NCI-H1436 (cell line): ENCODE results near the gene DPYSL4.
"Not testable (repeated sequence)": the region's sequence is repeated elsewhere in the genome, so short reads cannot be mapped to it uniquely, and the experiment has no call there.

Experiments used
- DNase-seq: peaks from one replicate; lab custom pipeline; 2025; lab: John Stamatoyannopoulos, UW

Gene DPYSL4

DNA sequence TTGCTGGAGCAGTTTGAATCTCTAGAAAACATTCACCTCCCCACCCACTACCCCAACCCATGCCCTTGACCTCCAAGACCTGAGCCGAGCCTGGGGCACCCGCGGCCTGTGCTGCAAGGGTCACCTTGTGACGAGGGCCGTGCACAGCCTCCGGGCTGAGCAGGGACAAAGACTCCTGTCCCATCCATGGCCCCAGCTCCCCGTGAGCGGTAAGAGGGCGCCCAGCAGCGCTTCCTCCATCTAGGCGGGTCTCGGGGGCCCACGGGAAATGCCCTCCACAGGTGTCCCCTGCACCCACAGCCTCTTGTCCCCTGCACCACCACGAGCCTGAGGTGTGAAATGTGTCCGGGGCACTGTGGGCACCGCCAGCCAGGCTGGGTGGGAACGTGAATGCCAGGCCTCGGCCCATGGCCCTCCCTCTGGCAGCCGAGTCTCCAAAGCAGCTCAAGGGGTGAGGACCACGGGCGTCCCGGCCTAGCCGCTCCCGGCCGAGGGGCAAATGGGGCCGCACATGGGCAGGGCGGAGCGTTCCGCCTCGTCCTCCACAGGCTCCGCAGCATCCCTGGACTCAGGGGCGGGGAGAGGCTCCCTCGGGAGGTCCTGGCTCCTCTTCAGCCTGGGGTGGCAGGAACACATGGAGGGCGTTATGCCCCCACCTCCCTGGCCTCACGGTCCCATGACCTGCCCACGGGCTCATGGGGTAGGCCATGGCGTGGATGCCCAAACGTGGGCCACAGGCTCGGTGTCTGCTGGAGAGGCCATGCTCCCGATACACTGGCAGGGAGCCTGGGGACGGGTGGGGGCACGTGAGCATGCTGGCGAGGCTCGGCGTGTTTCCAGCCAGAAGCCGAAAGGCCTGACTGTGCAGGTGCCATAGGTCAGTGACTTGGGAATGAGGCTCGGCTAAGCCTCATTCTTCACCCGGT lies 21.1 kb downstream of the DPYSL4 start:
- DNase-seq, result no peak

DNA sequence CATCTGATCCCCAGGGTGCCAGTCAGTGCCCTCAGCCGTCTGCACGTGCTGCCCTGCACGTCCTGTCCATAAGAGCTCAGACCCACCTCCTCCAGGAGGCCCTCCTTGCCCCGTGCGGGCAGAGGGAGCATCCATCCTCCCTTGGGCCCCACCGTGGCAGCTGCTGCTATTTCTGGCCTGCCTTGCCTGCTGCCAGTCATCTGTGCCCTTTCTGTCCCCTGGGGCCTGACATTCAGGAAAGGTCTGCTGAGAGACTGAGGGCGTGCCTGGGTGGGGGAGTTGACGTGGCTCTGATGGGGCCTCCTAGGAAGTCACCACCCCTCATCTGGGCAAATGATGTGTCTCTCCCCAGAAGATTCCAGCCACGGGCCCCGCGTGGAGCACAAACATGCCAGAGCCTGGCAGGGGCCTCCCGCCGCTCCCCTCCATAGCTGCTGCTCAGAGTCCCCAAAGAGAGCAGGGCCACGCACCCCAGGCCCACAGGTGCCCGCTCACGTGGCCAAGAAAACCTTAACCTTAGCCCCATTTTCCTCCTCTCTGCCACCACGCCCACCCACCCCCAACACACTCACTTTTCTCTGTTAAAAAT lies 21.8 kb downstream of the DPYSL4 start:
- no peak for DNase-seq

DNA sequence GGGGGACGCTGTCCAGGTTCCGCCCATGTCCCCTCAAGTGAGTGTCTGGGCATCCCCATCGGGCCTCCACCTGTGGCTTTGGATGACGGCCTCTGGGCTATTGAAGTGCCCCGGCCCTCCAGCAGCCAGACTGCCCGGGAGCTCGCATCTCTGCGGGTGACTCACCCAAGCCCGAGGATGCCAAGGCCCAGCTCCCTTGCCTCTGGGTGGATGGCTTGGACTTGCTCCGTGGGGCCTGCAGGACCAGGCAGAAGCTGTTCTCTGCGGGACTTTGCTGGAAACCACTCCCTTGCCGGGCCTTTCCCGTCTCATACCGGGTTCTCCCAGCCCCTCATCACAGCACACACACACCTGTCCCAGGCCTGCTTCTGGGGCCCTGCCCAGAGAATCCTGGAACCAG lies 22.4 kb downstream of the DPYSL4 start:
- DNase-seq, result no peak

DNA sequence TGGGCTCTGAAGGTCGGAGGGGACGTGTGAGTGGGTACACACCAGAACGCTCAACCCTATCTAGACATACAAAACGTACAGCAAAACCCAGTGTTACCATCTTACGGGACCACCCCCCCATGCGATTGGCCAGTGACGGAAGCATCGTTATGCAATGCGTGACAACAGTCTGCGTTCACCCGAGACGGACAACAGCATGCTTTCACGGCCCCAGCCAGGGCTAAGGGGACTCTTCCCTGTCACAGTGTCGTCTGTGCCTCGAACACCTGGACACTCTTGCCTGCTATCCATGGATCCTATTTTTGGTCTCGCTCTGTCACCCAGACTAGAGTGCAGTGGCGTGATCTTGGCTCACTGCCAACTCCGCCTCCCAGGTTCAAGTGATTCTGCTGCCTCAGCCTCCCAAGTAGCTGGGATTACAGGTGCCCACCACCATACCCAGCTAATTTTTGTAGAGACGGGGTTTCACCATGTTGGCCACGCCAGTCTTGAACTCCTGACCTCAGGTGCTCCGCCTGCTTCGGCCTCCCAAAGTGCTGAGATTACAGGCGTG lies 23.3 kb downstream of the DPYSL4 start:
- DNase-seq, result no peak

DNA sequence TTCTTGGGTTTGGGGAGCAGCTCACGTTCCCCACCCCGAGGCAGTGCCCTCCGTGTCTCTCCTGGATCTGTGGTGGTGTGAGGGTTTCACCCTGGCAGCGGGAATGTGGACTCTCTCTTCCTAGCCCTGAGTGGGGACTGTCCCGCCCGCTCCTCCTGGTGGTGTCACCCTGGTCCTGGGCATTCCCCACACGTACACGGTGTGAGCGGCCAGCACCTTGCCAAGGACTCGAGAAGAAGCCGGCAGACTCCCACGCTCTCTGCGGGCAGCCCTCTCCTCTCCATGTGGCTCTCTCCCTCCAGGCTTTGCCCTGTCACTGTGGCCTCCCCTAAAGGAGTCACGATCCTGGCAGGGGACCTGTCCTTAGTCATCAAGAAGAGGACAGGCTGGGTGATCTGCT lies 24.0 kb downstream of the DPYSL4 start:
- DNase-seq, result no peak

DNA sequence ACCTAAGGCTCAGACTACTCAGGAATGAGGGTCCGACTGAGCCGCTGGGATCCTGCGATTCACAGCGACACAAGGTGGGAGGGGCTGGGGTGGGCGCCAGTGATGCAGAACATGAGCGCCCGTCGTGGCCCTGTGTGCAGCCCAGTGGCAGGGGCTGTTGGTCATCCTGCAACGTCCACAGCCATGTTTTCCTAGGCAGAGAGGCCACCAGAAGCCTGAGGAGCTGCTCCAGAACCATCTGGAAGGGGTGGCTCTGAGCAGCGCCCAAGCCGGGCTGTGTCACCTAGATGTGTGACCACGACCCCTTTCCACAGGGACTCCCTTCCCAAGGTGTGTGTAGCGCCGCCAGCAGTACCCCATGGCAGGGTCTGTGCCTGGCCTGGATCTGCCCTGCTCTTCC lies 24.5 kb downstream of the DPYSL4 start:
- no peak for DNase-seq

DNA sequence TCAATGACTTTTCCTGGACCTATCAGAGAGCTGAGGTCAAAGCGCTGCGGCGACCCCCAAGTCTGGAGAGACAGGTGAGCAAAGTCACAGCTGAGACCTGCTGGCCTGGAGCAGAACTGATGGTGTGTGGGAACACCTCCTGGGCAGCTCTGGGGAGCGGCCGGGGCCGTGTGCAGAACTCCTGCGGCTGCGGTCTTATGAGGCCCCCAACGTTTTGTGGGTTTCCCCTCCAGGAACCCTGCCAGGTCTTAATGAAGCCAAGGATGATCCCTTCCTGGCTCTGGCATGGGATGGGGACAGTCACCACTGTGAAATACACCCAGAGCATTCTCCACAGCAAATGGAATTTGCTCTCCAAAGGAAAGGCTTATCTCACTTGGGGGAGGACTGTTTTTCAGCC lies 26.1 kb downstream of the DPYSL4 start:
- DNase-seq, result no peak

DNA sequence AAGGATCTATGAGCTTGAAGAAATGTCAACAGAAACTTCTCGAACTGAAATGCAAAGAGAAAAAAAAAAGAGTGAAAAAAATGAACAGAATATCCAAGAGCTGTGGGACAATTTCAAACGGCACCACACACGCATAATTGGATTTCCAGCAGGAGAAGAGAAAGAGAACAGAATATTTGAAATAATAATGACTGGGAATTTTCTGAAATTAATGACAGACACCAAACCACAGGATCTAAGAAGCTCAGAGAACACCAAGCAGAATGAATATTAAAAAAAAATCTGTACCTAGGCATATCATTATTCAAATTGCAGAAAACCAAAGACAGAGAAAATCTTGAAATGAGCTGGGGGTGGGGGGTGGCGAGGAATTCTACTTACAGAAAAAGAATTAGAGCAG lies 27.2 kb downstream of the DPYSL4 start:
- DNase-seq, result no peak

DNA sequence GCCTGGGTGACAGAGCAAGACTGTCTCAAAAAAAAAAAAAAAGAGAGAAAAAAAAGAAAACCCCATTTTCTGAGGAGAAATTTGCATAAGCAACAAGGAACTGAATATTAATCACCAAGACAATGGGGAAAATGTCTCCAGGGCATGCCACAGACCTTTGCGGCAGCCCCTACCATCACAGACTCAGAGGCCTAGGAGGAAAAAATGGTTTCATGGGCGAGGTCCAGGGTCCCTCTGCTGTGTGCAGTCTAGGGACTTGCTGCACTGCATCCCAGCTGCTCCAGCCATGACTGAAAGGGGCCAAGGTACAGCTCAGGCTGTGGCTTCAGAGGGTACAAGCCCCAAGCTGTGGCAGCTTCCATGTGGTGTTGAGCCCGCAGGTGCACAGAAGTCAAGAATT lies 29.7 kb downstream of the DPYSL4 start:
- not testable (repeated sequence) for DNase-seq

DNA sequence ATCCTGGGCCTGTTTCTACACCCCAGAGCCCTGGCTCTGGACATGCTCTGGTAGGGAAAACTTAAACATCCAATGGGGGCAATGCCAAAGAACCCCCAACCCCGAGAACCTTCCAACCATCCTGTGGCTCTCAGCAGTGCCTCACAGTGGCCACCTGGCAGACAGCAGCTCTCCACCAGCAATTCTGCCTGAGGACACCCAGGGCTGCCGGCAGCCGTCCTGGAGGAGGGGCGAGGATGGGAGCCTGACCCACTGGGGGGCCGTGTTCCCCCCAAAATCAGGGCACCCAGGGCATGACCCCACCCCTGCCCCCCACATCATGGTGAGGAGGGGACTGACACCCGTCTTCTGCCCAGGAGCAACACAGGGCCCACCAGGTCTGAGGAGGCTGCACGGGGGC lies 32.7 kb downstream of the DPYSL4 start:
- no peak for DNase-seq

DNA sequence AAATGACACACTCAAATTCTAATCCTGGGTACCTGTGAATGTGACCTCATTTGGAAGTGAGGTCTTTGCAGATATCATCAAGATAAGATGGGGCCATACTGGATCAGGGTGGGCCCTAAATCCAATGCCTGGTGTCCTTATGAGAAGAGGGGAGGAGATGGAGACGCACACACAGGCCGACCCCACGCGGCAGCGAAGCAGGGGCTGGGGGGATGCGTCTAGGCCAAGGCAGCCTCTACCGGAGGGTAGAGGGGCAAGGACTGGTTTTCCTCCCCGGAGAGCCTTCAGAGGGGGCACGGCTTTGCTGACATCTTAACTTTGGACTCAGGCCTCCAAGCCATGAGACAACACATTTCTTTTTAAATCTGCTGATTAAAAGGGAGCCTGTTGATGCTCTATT lies 33.3 kb downstream of the DPYSL4 start:
- DNase-seq, result no peak

DNA sequence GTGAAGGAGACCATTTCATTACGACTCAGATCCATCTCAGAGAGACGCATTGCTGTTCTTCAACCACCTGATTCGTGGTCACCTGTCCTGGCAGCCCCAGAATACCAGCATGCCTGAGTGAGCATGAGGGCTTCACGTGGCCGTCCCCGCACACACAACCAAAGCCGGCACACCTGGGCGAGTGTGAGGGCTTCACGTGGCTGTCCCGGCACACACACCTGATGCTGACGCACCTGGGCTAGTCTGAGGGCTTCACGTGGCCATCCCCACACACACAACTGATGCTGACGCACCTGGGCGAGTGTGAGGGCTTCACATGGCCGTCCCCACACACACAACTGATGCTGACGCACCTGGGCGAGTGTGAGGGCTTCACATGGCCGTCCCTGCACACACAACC lies 34.2 kb downstream of the DPYSL4 start:
- not testable (repeated sequence) for DNase-seq

DNA sequence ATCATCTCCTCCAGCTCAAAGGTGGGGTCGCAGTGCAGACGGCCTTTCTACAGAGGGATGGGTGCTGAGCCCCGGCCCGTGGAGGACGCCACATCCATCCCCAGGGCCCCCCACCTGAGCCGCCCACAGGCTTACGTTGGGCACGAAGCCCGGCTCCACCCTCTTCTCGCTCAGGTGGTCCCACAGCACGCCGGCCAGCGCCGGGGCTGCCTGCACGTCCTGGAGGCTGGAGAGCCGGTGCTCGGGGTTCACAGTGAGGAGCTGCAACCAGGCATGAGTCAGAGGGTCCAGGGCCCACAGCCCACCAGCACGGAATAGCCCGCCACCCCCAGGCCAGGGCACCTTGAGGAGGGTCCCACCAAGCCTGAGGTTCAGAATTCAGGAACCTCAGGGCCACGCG lies 36.0 kb downstream of the DPYSL4 start:
- DNase-seq, result no peak

DNA sequence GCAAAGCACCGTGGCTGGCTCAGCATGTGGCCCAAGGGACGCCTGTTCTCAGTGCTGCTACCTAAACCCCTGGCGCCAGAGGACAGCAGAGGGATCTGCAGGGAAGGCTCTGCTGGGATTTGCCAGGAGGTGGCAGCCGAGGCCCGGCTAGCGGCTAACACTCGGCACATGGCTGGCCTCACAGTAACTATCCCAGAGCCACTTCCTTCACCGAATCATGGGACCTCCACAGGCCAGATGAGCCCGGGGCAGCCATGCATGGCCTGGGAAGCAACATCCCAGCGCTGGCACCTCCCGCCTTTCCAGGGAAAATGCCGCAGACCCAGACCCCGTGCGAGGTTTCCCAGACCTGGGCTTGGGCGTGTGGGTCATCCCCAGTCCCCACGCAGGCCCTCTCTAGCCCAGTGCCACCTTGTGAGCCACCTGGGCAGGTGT lies 36.4 kb downstream of the DPYSL4 start:
- no peak for DNase-seq

DNA sequence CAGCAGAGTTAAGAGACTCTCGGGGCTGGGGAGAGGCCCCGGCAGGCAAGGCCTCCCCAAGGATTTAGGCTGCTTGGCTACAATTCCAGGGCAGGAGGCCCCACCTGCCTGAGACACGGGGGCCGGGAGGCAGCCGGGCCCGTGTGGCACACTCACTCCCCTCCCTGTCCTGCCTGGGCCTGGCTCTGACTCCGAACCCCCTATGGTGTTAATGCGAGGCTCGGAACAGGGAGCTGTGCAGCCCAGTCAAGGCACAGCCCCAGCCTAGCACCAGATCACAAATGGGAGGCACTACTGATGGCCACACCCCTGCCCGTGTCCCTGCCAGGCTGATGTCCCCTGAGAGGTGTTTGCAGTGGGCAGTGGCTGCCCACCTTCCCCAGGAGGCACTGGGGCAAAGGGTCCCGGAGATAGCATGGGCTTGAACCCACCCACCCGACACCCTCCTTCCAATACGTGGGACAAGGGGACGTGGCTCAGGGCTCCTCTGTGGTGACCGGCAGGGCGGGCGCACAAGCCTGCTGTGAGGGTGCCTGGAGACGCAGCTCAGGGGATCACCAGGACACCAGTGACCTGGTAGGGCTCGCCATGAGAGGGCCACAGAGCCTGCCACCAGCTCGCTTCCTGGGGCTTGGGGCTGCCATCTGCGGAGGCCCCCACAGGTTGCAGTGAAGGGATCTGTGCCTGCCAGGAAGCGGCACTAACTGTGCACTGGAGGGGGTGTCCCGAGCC lies 37.0 kb downstream of the DPYSL4 start:
- DNase-seq, result no peak

DNA sequence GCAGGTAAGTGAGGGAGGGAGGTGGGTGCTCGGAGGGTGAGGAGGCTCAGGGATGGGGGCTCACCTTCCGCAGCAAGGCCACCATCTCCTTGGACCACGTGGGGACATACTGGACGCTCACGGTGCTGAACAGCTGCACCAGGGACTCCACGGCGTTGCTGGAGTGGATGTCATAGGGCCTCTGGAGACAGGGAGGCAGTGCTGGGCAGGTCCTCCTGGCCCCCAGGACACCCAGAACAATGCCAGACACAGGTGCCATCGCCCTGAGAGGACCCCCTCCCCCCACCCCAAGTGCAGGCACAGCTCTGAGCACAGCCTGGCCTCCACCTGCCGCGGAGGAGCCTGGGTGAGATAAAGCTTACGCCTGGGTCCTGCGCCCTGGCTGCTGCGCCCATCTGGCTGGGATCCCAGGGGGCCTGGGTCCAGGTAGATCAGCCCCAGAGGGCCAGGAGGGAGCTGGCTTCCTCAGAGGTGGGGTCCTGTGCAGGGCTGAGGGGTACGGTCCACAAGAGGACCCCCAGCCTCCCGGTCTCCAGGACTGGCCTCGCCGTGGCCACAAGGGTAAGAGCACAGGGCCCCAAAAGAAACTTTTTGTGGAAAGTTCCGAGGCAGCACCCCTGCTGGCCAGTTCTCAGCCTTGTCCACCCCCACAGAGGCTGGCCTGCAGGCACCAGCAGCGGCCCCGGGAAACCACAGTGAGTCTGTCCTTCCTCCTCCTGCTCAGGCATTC lies 37.8 kb downstream of the DPYSL4 start:
- DNase-seq, result no peak

DNA sequence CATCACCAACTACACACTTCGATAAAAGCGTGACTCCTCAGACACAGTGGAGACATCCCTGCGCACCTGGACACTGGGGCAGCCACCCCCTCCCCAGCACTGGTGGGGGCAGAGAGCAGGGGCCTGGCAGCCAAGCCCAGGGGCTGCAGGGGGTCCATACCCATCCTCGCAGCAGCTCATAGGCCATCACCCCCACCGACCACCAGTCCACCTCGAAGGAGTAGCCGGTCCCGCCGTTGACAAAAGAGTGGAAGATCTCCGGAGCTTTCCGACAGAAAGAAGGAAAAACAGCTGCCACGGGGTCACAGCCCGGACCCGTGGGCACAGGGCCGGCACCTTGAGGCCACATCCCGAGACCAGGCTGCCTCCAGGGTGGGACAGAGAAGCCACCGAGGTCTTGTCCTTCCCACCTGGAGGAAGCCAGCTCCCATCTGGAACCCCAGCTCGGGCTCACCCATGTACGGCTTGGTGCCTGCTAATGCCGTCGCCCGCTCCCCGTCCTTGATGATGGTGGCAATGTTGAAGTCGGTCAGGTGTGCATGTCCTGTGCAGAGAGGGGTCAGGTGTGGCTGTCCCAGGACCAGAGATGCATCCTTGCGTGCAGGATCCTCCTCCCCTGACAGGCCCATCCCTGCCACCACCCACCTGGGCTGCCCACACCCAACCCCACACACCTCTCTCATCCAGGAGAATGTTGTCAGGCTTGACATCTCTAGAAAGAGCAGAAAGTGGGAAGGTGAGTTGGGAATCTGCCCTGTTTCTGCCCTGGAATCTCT lies 38.5 kb downstream of the DPYSL4 start:
- DNase-seq, result no peak

DNA sequence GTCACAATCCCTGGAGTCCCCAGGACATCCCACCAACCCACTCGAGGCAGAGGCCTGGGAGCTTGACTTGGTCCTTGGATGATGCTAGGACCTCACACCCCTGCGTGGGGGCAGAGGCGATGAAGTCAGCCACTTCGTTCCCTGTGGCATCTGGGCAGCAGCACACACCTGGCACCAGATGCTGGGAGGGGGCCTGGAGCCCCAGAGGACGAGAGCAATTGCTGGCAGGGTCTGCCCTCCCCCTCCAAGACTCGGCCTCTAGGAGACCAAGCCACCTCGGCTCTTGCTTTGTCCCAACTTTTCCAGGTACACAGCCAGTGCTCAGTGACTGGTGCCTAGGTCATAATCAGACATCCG lies 39.1 kb downstream of the DPYSL4 start:
- DNase-seq, result no peak

DNA sequence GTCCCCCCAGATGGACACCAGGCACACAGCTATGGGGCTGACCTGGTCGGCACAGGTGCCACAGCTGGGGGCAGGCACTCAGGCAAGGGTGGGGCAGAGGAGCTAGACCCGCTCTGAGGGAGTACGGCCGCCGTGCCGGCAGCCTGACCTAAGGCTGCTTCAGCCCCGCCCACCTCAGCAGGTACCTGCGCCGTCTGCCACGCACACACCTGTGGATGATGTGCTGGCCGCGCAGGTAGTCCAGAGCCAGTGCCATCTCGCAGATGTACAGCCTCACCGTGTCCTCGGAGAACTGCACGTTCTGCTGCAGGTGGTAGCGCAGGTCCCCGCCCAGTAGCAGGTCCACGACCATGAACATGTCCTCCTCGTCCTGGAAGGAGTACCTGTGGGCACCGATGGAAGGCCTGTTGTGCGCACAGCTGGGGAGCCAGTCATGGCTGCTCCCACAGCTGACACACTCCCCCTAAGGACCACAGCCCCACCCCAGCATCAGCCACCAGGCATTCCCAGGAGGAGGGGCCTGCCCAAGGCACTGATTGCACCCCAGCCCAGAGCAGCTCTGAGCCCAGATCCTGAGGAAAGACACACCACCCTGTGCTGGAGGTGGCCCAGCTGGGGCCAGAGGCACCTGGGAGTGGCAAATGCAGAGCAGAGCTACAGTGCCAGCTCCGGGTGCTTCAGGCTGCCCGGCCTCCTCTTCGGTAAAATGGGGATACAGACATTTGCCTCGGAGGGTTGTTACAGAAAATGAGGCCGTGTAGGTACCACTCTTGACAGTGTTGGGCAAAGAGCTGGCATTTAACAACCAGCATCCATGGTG lies 40.0 kb downstream of the DPYSL4 start:
- DNase-seq, result no peak

DNA sequence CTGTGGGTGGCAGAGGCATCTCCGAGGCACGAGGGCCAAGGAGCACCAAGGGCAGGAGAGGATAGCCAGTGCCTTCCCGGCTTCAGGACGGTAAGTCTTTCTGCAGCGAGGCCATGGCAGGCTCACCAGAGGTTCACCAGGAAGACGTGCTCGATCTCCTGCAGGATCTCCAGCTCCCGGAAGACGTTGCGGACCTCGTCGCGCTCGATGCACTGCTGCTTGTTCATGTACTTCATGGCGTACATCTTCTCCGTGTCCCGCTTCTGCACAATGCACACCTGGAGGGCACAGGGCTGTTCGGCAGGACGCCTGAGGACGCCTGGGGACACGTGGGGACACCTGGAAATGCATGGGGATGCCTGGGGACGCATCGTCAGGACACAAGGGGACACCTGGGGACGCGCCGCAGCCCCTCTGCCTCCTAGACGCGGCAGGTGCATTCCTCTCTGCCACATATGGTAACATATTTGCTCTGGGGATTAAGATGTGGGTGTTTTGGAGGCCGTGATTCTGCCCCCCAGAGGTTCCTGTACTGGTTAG lies 41.2 kb downstream of the DPYSL4 start:
- no peak for DNase-seq
